NCI-H526 (cell line): ENCODE results near the gene ISG15.
A peak's percentile ranks its signal among the peaks of the same experiment; 100 is the strongest.
"Not testable (repeated sequence)": the region's sequence is repeated elsewhere in the genome, so short reads cannot be mapped to it uniquely, and the experiment has no call there.

Experiments used
- DNase-seq, 2 experiments: peaks; one replicate each; lab custom pipeline; 2025; lab: John Stamatoyannopoulos, UW

Gene ISG15

GRCh38 chr1:1011396-1011949 lies 1.8 kb upstream of the ISG15 start:
- DNase-seq = no peak

GRCh38 chr1:1012736-1013104 lies 577 bp upstream of the ISG15 start:
- not testable (repeated sequence) for DNase-seq

- peak in 1 of 2 experiments; percentile 60 for DNase-seq
These were observed 788 bp downstream of the ISG15 start for GRCh38 chr1:1013922-1014648.

- DNase-seq = no peak
These were observed 1.7 kb downstream of the ISG15 start for GRCh38 chr1:1014799-1015681.

GRCh38 chr1:1017397-1018320 lies 4.4 kb downstream of the ISG15 start:
- not testable (repeated sequence) for DNase-seq

- not testable (repeated sequence) for DNase-seq
These were observed 5.0 kb downstream of the ISG15 start for GRCh38 chr1:1018321-1018685.

- DNase-seq = peak in 1 of 2 experiments; percentile 89
These were observed 6.1 kb downstream of the ISG15 start for GRCh38 chr1:1019122-1019999.

GRCh38 chr1:1020000-1020404 lies 6.7 kb downstream of the ISG15 start, which contains the start of gene AGRN:
Gene AGRN (plus strand): TSS chr1:1020120. CDS start chr1:1020173, 53 bp downstream.
- DNase-seq = peak in 1 of 2 experiments; percentile 70

GRCh38 chr1:1020415-1021009 lies 7.2 kb downstream of the ISG15 start:
- no peak for DNase-seq

- DNase-seq = peak in 1 of 2 experiments; percentile 52
These were observed 8.0 kb downstream of the ISG15 start for GRCh38 chr1:1021010-1021919.

- no peak for DNase-seq
These were observed 8.6 kb downstream of the ISG15 start for GRCh38 chr1:1021920-1022259.

- DNase-seq = no peak
These were observed 9.2 kb downstream of the ISG15 start for GRCh38 chr1:1022302-1023009.

- DNase-seq = no peak
These were observed 10.4 kb downstream of the ISG15 start for GRCh38 chr1:1023700-1024099.

GRCh38 chr1:1024149-1024770 lies 11.0 kb downstream of the ISG15 start:
- DNase-seq = no peak

GRCh38 chr1:1024771-1025699 lies 11.7 kb downstream of the ISG15 start:
- DNase-seq = no peak

GRCh38 chr1:1025730-1026129 lies 12.4 kb downstream of the ISG15 start:
- DNase-seq = no peak
